Mesenchymal stem cell (in vitro differentiated cells and primary cell): ENCODE results near the gene KLK11.
A peak's percentile ranks its signal among the peaks of the same experiment; 100 is the strongest.

Experiments
- DNase-seq: peaks from one replicate; pipeline ENCODE4 v3.0.0-alpha.2; 2013
- H2AFZ ChIP-seq: one replicate; pipeline ENCODE4 v1.6.1; 2013; ENCODE audit warnings: low read depth, mild to moderate bottlenecking, control low read depth, inconsistent platforms, low read length, moderate library complexity
- H2AK5ac ChIP-seq: 2 replicates; pipeline ENCODE4 v1.6.1; 2013; ENCODE audit warnings: low read length, moderate library complexity, mild to moderate bottlenecking, inconsistent platforms; ENCODE audit not compliant: severe bottlenecking
- H2BK120ac ChIP-seq: one replicate; pipeline ENCODE4 v1.6.1; 2013; ENCODE audit warnings: low read depth, mild to moderate bottlenecking, inconsistent platforms, low read length, moderate library complexity
- H2BK12ac ChIP-seq, 2 experiments: one replicate each; pipeline ENCODE4 v1.6.1; 2013; ENCODE audit warnings: inconsistent platforms in 2 of 2, low read length in 2 of 2, mild to moderate bottlenecking in 2 of 2, moderate library complexity in 2 of 2, control low read depth in 1 of 2
- H2BK15ac ChIP-seq: one replicate; pipeline ENCODE4 v1.6.1; 2013; ENCODE audit warnings: mild to moderate bottlenecking, low read depth, inconsistent platforms; ENCODE audit not compliant: poor library complexity, severe bottlenecking
- H2BK5ac ChIP-seq: 2 replicates; pipeline ENCODE4 v1.6.1; 2013; ENCODE audit warnings: low read depth, mild to moderate bottlenecking, low read length, control low read depth, inconsistent platforms; ENCODE audit not compliant: poor library complexity, severe bottlenecking
- H3K14ac ChIP-seq, 2 experiments: one replicate each; pipeline ENCODE4 v1.6.1; 2013; ENCODE audit warnings: inconsistent platforms in 2 of 2, low read length in 2 of 2, control low read depth in 1 of 2, mild to moderate bottlenecking in 1 of 2, moderate library complexity in 1 of 2
- H3K18ac ChIP-seq, 2 experiments: one replicate each; pipeline ENCODE4 v1.6.1; 2013; ENCODE audit warnings: inconsistent platforms in 2 of 2, low read length in 2 of 2, control low read depth in 1 of 2, low read depth in 1 of 2, mild to moderate bottlenecking in 1 of 2
- H3K23ac ChIP-seq, 2 experiments: one replicate each; pipeline ENCODE4 v1.6.1; 2013; ENCODE audit warnings: inconsistent platforms in 2 of 2, low read length in 2 of 2, mild to moderate bottlenecking in 2 of 2, moderate library complexity in 2 of 2, control low read depth in 1 of 2
- H3K27ac ChIP-seq: 2 replicates; pipeline ENCODE4 v1.5.1; 2013; ENCODE audit warnings: mild to moderate bottlenecking, moderate library complexity, low read length, control low read depth, inconsistent platforms; ENCODE audit not compliant: poor library complexity, severe bottlenecking
- H3K27me3 ChIP-seq, 2 experiments: 2 replicates each; pipeline versions ENCODE4 v1.6.1 to v1.7.0; 2013; ENCODE audit warnings: low read length in 2 of 2, mild to moderate bottlenecking in 2 of 2, moderate library complexity in 2 of 2, control low read depth in 1 of 2, inconsistent platforms in 1 of 2; ENCODE audit not compliant: control insufficient read depth in 1 of 2, insufficient read depth in 1 of 2
- H3K36me3 ChIP-seq, 2 experiments: 2 replicates each; pipeline versions ENCODE4 v1.6.1 to v1.7.0; 2013; ENCODE audit warnings: low read length in 2 of 2, control low read depth in 1 of 2, inconsistent platforms in 1 of 2, low read depth in 1 of 2, mild to moderate bottlenecking in 1 of 2; ENCODE audit not compliant: insufficient read depth in 2 of 2, control insufficient read depth in 1 of 2
- H3K4ac ChIP-seq, 2 experiments: one replicate each; pipeline ENCODE4 v1.6.1; 2013; ENCODE audit warnings: inconsistent platforms in 2 of 2, low read length in 2 of 2, mild to moderate bottlenecking in 2 of 2, moderate library complexity in 2 of 2, control low read depth in 1 of 2, low read depth in 1 of 2
- H3K4me1 ChIP-seq: 2 replicates; pipeline ENCODE4 v1.6.1; 2013; ENCODE audit warnings: low read depth, low read length, control low read depth; ENCODE audit not compliant: control insufficient read depth, insufficient read depth
- H3K4me2 ChIP-seq: 2 replicates; pipeline ENCODE4 v1.6.1; 2013; ENCODE audit warnings: low read length, mild to moderate bottlenecking, inconsistent platforms; ENCODE audit not compliant: poor library complexity, severe bottlenecking
- H3K4me3 ChIP-seq, 2 experiments: 2 replicates each; pipeline versions ENCODE4 v1.5.1 to v1.7.0; 2013; ENCODE audit warnings: low read length in 2 of 2, mild to moderate bottlenecking in 2 of 2, control low read depth in 1 of 2, low read depth in 1 of 2; ENCODE audit not compliant: insufficient read depth in 1 of 2
- H3K79me1 ChIP-seq: replicated peaks from 2 replicates; pipeline ENCODE4 v1.6.1; 2013; ENCODE audit warnings: mild to moderate bottlenecking, control low read depth, low read length, inconsistent platforms; ENCODE audit not compliant: poor library complexity, severe bottlenecking
- H3K9ac ChIP-seq: 2 replicates; pipeline ENCODE4 v1.7.0; 2013; ENCODE audit warnings: mild to moderate bottlenecking, low read length, moderate library complexity
- H3K9me3 ChIP-seq: 2 replicates; pipeline ENCODE4 v1.7.0; 2013; ENCODE audit warnings: mild to moderate bottlenecking, low read length; ENCODE audit not compliant: control insufficient read depth
- H4K8ac ChIP-seq: one replicate; pipeline ENCODE4 v1.6.1; 2013; ENCODE audit warnings: inconsistent platforms, mild to moderate bottlenecking, low read length, moderate library complexity
- H4K91ac ChIP-seq: one replicate; pipeline ENCODE4 v1.6.1; 2013; ENCODE audit warnings: mild to moderate bottlenecking, low read length, inconsistent platforms
- WGBS: methylation state at CpG from one replicate; pipeline ENCODE4 v1.1.7; 2013; ENCODE audit warnings: mixed read lengths; 5-methylcytosine and 5-hydroxymethylcytosine counted together

Gene KLK11

DNA sequence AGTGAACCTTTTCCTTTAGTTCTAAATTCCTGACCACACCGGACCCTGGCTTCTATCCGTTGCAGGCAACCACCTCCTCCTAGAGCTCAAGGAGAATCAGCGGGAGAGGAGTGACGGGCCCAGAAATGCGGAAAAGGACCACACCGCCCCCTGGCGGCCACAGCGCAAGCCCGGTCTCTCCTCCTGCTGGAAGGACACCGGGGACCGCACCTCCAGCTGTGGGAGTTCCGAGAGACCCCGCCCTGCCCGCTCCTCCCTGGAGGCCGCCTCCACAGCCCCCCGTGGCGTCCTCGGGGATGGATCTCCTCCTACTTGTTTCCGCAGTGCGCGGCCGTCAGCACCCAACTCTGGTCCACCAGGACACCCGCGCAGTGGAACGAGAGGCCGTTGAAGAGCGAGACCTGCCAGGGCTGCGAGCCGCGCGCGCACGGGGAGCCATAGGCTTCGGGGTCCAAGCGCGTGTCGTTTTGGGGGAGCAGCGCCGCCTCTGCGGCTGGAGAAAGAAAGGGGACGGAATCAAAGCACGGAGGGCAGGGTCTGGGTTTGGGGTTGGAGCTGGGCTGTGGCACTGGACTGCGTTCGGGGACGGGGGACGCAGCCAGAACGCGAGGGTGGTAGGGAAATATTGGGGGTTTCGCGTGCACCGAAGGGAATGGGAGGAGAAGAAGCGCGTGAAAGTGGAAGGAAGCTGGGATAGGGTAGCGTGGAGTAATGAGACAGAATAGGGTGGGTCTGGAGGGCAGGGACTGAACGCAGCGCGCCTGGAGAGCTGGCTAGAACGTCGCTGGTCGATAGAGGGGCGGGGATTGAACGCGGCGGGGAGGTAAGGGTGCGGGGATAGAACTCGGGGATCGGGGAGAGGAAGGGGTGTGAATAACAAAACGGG is 9.4 kb downstream of the KLK11 start:
- Histone ChIP-seq H3K18ac (no peak overlapping the region), H2AK5ac (no peak overlapping the region), H2BK12ac (no peak overlapping the region), H3K23ac (no peak overlapping the region), H4K8ac (no peak overlapping the region), H3K79me1 (no peaks in the 10 kb centered on the region), H3K4me2 (no peak overlapping the region), H3K27me3 (peaks cover 37 to 64% of the 10 kb centered on the region in 2 experiments), H4K91ac (no peak overlapping the region), H3K4ac (no peak overlapping the region), H2BK5ac (no peak overlapping the region), H2BK120ac (no peak overlapping the region), H3K14ac (no peak overlapping the region), H3K36me3 (peaks cover 0 to 4% of the 10 kb centered on the region in 2 experiments), H3K9ac (no peak overlapping the region), H3K4me3 (peak overlapping the region in 1 of 2 experiments; percentile 59), H3K9me3 (no peaks in the 10 kb centered on the region), H2AFZ (no peak overlapping the region), H2BK15ac (no peak overlapping the region), H3K4me1 (peaks cover 12% of the 10 kb centered on the region), H3K27ac (no peak overlapping the region)
- DNase-seq: peak; percentile 11
- 2% methylated on average over 65 of the region's 68 CpGs for WGBS

DNA sequence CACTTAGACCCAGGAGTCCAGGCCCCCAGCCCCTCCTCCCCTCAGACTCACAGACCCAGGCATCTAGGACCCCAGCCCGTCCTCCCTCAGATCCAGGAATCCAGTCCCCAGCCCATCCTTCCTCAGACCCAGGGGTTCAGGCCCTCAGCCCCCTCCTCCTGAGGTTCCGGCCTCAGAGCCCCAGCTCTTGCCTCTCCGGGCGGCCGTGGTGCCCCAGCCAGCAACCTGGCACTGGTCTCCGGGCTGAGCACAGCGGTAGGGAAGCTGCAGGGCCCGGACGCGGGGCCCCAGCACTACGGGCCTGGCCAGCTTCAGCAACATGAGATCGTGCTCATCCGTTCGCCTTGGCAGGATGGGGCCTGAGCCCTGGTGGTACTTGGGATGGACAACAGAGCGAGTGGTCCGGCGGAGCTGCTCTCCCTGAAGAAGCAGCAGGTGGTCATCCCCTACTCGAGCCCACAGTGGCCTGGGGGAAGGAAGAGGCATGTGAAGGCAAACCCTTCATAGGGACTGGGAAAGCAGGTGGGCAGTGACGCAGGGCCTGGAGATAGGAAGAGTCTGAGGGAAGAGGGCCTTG is 10.6 kb downstream of the KLK11 start:
- H2BK5ac ChIP-seq: no peak overlapping the region
- no peak overlapping the region for H3K4me2 ChIP-seq
- no peak overlapping the region for H3K14ac ChIP-seq
- no peak overlapping the region for H4K8ac ChIP-seq
- no peak overlapping the region for H3K23ac ChIP-seq
- no peak overlapping the region for H3K9ac ChIP-seq
- 87% methylated on average over 19 of the region's 19 CpGs for WGBS
- H3K4ac ChIP-seq: no peak overlapping the region
- peaks cover 37 to 73% of the 10 kb centered on the region in 2 experiments for H3K27me3 ChIP-seq
- H2BK15ac ChIP-seq: no peak overlapping the region
- no peak overlapping the region for H2BK120ac ChIP-seq
- H2BK12ac ChIP-seq: no peak overlapping the region
- no peak overlapping the region for H3K4me3 ChIP-seq
- no peaks in the 10 kb centered on the region for H3K9me3 ChIP-seq
- no peak for DNase-seq
- no peak overlapping the region for H4K91ac ChIP-seq
- no peak overlapping the region for H3K18ac ChIP-seq
- no peaks in the 10 kb centered on the region for H3K79me1 ChIP-seq
- H3K4me1 ChIP-seq: peaks cover 12% of the 10 kb centered on the region
- peaks cover 0 to 4% of the 10 kb centered on the region in 2 experiments for H3K36me3 ChIP-seq
- no peak overlapping the region for H3K27ac ChIP-seq
- no peak overlapping the region for H2AFZ ChIP-seq
- H2AK5ac ChIP-seq: no peak overlapping the region

DNA sequence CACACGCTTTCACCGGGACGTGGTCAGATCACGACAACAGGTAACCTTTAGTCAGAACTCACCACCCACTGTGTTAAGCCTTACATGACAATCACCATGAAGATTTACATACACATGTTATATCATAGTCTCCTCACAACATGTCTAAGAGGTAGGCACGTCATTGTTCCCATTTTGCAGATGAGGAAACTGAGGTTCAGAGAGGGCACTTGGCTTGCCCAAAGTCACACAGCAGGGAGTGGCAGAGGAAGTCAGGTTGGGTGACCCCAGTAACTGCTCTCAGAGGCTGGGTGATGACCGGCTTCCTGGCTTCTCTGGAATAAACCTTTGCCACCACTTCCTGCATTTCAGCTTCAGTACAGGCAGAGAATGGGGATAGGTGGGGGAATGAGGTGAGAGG is 12.2 kb downstream of the KLK11 start:
- Histone ChIP-seq H3K4me2 (no peak overlapping the region), H2BK5ac (no peak overlapping the region), H2AK5ac (no peak overlapping the region), H3K36me3 (peaks cover 0 to 4% of the 10 kb centered on the region in 2 experiments), H3K9me3 (no peaks in the 10 kb centered on the region), H3K14ac (no peak overlapping the region), H2AFZ (no peak overlapping the region), H3K4me1 (peaks cover 12% of the 10 kb centered on the region), H2BK12ac (no peak overlapping the region), H4K91ac (no peak overlapping the region), H3K79me1 (no peaks in the 10 kb centered on the region), H2BK15ac (no peak overlapping the region), H3K4me3 (no peak overlapping the region), H3K4ac (no peak overlapping the region), H2BK120ac (no peak overlapping the region), H3K27ac (no peak overlapping the region), H3K27me3 (peaks cover 25 to 76% of the 10 kb centered on the region in 2 experiments), H3K23ac (no peak overlapping the region), H3K18ac (no peak overlapping the region), H4K8ac (no peak overlapping the region), H3K9ac (no peak overlapping the region)
- DNase-seq: no peak
- 85% methylated on average over 5 of the region's 6 CpGs for WGBS

DNA sequence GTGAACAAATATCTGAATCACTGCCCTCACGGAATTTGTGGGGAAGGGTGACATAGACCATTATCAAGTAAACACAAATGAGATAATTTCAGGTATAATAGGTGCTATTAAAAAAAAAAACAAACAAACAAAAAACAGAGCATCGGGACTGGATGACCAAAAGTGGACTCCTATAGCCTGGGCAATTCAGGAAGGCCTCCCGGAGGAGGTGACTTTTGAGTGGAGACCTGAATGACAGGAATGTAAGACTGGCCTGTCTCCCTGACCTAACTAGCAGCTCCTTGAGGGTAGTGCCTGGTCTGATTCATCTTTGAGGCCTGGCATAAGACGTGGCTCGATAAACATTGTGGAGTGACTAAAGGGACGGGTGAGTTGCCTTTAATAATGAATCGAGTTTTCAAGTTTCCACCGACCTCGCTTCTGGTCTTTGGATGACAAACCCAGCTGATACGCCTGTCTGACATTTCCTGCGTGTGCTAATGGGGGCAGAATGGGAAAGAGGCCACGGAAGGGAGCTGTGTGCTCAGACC is 13.7 kb downstream of the KLK11 start:
- Histone ChIP-seq H3K4me2 (no peak overlapping the region), H3K23ac (no peak overlapping the region), H3K79me1 (no peaks in the 10 kb centered on the region), H2BK5ac (no peak overlapping the region), H2AFZ (no peak overlapping the region), H4K8ac (no peak overlapping the region), H3K27me3 (peaks cover 13 to 66% of the 10 kb centered on the region in 2 experiments), H3K36me3 (peaks cover 0 to 4% of the 10 kb centered on the region in 2 experiments), H3K27ac (no peak overlapping the region), H3K9me3 (no peaks in the 10 kb centered on the region), H4K91ac (no peak overlapping the region), H3K9ac (no peak overlapping the region), H3K4me3 (no peak overlapping the region), H2BK120ac (no peak overlapping the region), H2BK12ac (no peak overlapping the region), H3K4ac (no peak overlapping the region), H3K14ac (no peak overlapping the region), H2BK15ac (no peak overlapping the region), H3K4me1 (peaks cover 7% of the 10 kb centered on the region), H3K18ac (no peak overlapping the region), H2AK5ac (no peak overlapping the region)
- DNase-seq: no peak
- WGBS: 75% methylated on average over 11 of the region's 12 CpGs
